Activated T-helper 17 cell treated with anti-CD3 and anti-CD28 coated beads, Interleukin-2, amount 50 U/mL, for 72 hours (primary cell): ENCODE measurements around the gene ZCWPW1. TPM values are rescaled to one million over a fixed set of nuclear protein-coding genes. Genes with fewer than 3 reads are reported as not detected.

ENCODE experiments used
- ATAC-seq: fragments of 150-1000 bp; cut with Tn5 transposase; replicated peaks from 2 replicates; pipeline ENCODE4 v1.10.0; 2021; ENCODE audit warnings: mild to moderate bottlenecking, moderate library complexity
- H3K27ac Mint-ChIP-seq: one replicate; pipeline ENCODE4 v1.8.0; 2022; ENCODE audit warnings: mixed read lengths
- H3K27me3 Mint-ChIP-seq: one replicate; pipeline ENCODE4 v1.8.0; 2022; ENCODE audit warnings: mixed read lengths
- H3K36me3 Mint-ChIP-seq: one replicate; pipeline ENCODE4 v1.8.0; 2022; ENCODE audit warnings: low read depth, mild to moderate bottlenecking, mixed read lengths
- H3K4me1 Mint-ChIP-seq: one replicate; pipeline ENCODE4 v1.8.0; 2022; ENCODE audit warnings: mixed read lengths
- H3K4me3 Mint-ChIP-seq: one replicate; pipeline ENCODE4 v1.8.0; 2022; ENCODE audit warnings: mild to moderate bottlenecking, mixed read lengths
- H3K9me3 Mint-ChIP-seq: one replicate; pipeline ENCODE4 v1.8.0; 2022; ENCODE audit warnings: mixed read lengths
- total RNA-seq, 2 donors: library from RNA; stranded (reverse); gene quantifications; one replicate each; pipeline ENCODE4 v1.2.3, GENCODE V29; 2022

Gene ZCWPW1
- total RNA-seq, 2 donors from 2014 or later = 3.1 to 3.8 TPM

- Mint-ChIP-seq H3K27ac (peak overlapping the region; percentile 91), H3K4me1 (peaks cover 38% of the 10 kb centered on the region), H3K36me3 (peaks cover 80% of the 10 kb centered on the region), H3K9me3 (peaks cover 4% of the 10 kb centered on the region), H3K4me3 (peak overlapping the region; percentile 87), H3K27me3 (no peaks in the 10 kb centered on the region)
- no peak for ATAC-seq
Measured at GRCh38 chr7:100431286-100431735, 2.8 kb upstream of the ZCWPW1 start.

GRCh38 chr7:100430493-100431285 lies 2.2 kb upstream of the ZCWPW1 start:
- peaks cover 76% of the 10 kb centered on the region for H3K36me3 Mint-ChIP-seq
- H3K27me3 Mint-ChIP-seq = no peaks in the 10 kb centered on the region
- H3K9me3 Mint-ChIP-seq = peaks cover 4% of the 10 kb centered on the region
- no peak for ATAC-seq
- peak overlapping the region; percentile 84 for H3K27ac Mint-ChIP-seq
- H3K4me1 Mint-ChIP-seq = peaks cover 38% of the 10 kb centered on the region
- peak overlapping the region; percentile 87 for H3K4me3 Mint-ChIP-seq

GRCh38 chr7:100429637-100430492 lies 1.4 kb upstream of the ZCWPW1 start, which contains the start of gene MEPCE:
MEPCE (plus strand) TSS chr7:100429831; CDS start chr7:100430019, 188 bp downstream.
- Mint-ChIP-seq H3K4me1 (peaks cover 37% of the 10 kb centered on the region), H3K36me3 (peaks cover 68% of the 10 kb centered on the region)
- peak; percentile 35 for ATAC-seq

GRCh38 chr7:100428967-100429636 lies 599 bp upstream of the ZCWPW1 start:
- peaks cover 60% of the 10 kb centered on the region for H3K36me3 Mint-ChIP-seq
- peak overlapping the region; percentile 100 for H3K27ac Mint-ChIP-seq
- H3K4me3 Mint-ChIP-seq = peak overlapping the region; percentile 87
- peak; percentile 74 for ATAC-seq
- H3K27me3 Mint-ChIP-seq = no peaks in the 10 kb centered on the region
- H3K9me3 Mint-ChIP-seq = peaks cover 4% of the 10 kb centered on the region
- H3K4me1 Mint-ChIP-seq = peaks cover 32% of the 10 kb centered on the region

More at GRCh38 chr7:100429637-100430492, 1.4 kb upstream of the ZCWPW1 start, which contains the start of gene MEPCE:
- Mint-ChIP-seq H3K27ac (peak within 1 kb of the TSS; percentile 100), H3K4me3 (peak within 1 kb of the TSS; percentile 87), H3K27me3 (no peaks in the 10 kb centered on the region), H3K9me3 (peaks cover 4% of the 10 kb centered on the region)

GRCh38 chr7:100427762-100428198 lies 723 bp downstream of the ZCWPW1 start:
- Mint-ChIP-seq H3K9me3 (peaks cover 4% of the 10 kb centered on the region), H3K4me3 (peak overlapping the region; percentile 87), H3K27me3 (no peaks in the 10 kb centered on the region), H3K36me3 (peaks cover 47% of the 10 kb centered on the region), H3K4me1 (peaks cover 23% of the 10 kb centered on the region), H3K27ac (peak overlapping the region; percentile 100)
- no peak for ATAC-seq

GRCh38 chr7:100426516-100426915 lies 2.0 kb downstream of the ZCWPW1 start:
- Mint-ChIP-seq H3K27me3 (no peaks in the 10 kb centered on the region), H3K9me3 (peaks cover 4% of the 10 kb centered on the region), H3K27ac (no peak overlapping the region), H3K4me3 (no peak overlapping the region), H3K4me1 (peaks cover 10% of the 10 kb centered on the region), H3K36me3 (peaks cover 34% of the 10 kb centered on the region)
- ATAC-seq = no peak

- Mint-ChIP-seq H3K9me3 (peaks cover 4% of the 10 kb centered on the region), H3K4me1 (peaks cover 7% of the 10 kb centered on the region), H3K27ac (no peak overlapping the region), H3K4me3 (no peak overlapping the region), H3K27me3 (no peaks in the 10 kb centered on the region), H3K36me3 (peaks cover 23% of the 10 kb centered on the region)
- ATAC-seq = no peak
Measured at GRCh38 chr7:100425347-100425746, 3.2 kb downstream of the ZCWPW1 start.

- Mint-ChIP-seq H3K9me3 (no peaks in the 10 kb centered on the region), H3K4me3 (no peak overlapping the region), H3K27me3 (no peaks in the 10 kb centered on the region), H3K36me3 (peaks cover 5% of the 10 kb centered on the region), H3K27ac (no peak overlapping the region), H3K4me1 (no peaks in the 10 kb centered on the region)
- no peak for ATAC-seq
Measured at GRCh38 chr7:100423315-100423714, 5.2 kb downstream of the ZCWPW1 start.

- ATAC-seq = no peak
- no peak overlapping the region for H3K27ac Mint-ChIP-seq
- H3K27me3 Mint-ChIP-seq = no peaks in the 10 kb centered on the region
- H3K4me3 Mint-ChIP-seq = no peak overlapping the region
- no peaks in the 10 kb centered on the region for H3K36me3 Mint-ChIP-seq
- no peaks in the 10 kb centered on the region for H3K4me1 Mint-ChIP-seq
- H3K9me3 Mint-ChIP-seq = no peaks in the 10 kb centered on the region
Measured at GRCh38 chr7:100419660-100420226, 8.8 kb downstream of the ZCWPW1 start.

GRCh38 chr7:100418930-100419659 lies 9.4 kb downstream of the ZCWPW1 start:
- ATAC-seq = no peak
- Mint-ChIP-seq H3K4me1 (no peaks in the 10 kb centered on the region), H3K9me3 (no peaks in the 10 kb centered on the region), H3K27me3 (no peaks in the 10 kb centered on the region), H3K4me3 (no peak overlapping the region), H3K27ac (no peak overlapping the region), H3K36me3 (no peaks in the 10 kb centered on the region)

GRCh38 chr7:100415448-100415847 lies 13.1 kb downstream of the ZCWPW1 start:
- Mint-ChIP-seq H3K27ac (no peak overlapping the region), H3K27me3 (no peaks in the 10 kb centered on the region), H3K9me3 (no peaks in the 10 kb centered on the region), H3K4me3 (no peak overlapping the region), H3K4me1 (no peaks in the 10 kb centered on the region), H3K36me3 (no peaks in the 10 kb centered on the region)
- ATAC-seq = no peak

- no peaks in the 10 kb centered on the region for H3K36me3 Mint-ChIP-seq
- no peaks in the 10 kb centered on the region for H3K27me3 Mint-ChIP-seq
- H3K27ac Mint-ChIP-seq = no peak overlapping the region
- ATAC-seq = no peak
- no peaks in the 10 kb centered on the region for H3K4me1 Mint-ChIP-seq
- H3K4me3 Mint-ChIP-seq = no peak overlapping the region
- no peaks in the 10 kb centered on the region for H3K9me3 Mint-ChIP-seq
Measured at GRCh38 chr7:100413889-100414288, 14.6 kb downstream of the ZCWPW1 start.

- Mint-ChIP-seq H3K27me3 (no peaks in the 10 kb centered on the region), H3K36me3 (no peaks in the 10 kb centered on the region), H3K27ac (no peak overlapping the region), H3K9me3 (no peaks in the 10 kb centered on the region), H3K4me3 (no peak overlapping the region), H3K4me1 (no peaks in the 10 kb centered on the region)
- no peak for ATAC-seq
Measured at GRCh38 chr7:100413346-100413745, 15.2 kb downstream of the ZCWPW1 start.
